ENCODE results near the gene CBFB. TPM values are rescaled to one million over a fixed set of nuclear protein-coding genes. Genes with fewer than 3 reads are reported as not detected.
A peak's percentile ranks its signal among the peaks of the same experiment; 100 is the strongest.

CBFB gene
- total RNA-seq, 1 experiment from 2014 or later, result 76.3 TPM

DNA sequence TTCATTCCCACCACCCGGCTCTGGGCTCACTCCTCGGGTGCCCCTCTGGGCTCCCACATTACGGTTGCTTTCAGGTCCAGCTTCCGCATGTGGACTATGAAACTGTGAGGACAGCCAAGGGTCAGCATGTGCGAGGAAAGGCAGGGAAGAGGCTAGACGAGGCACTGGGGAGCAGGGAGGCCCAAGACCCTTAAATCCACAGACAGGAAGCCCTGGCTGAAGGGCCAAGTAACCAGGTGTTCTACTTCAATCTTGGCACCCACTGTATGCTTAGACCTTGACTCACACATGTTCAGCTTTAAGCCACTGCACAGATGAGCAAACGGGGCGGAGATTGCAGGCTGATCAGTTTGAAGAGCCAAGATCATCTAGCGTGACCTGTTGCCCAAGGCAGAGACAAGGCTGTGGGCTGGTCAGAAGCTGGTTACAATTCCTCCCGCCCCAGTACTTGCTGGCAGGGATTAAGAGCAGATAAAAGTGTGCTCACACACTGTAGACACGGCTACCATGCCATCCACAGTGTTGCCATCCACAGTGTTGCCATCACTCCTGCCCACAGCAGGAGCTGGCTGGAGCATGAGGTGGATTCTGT lies 40.7 kb upstream of the CBFB start, which contains the start of gene CES4A:
Gene CES4A (plus strand): TSS at position 393 of the 592 bp plus-strand sequence. CDS start 184 bp downstream, at position 577.
- Histone ChIP-seq H3T11ph (ENCODE audit: low read length) (no peak within 1 kb of the TSS), H2BK15ac (ENCODE audit: low read depth, low read length) (no peak within 1 kb of the TSS), H2BK12ac (ENCODE audit: insufficient read length, low read depth, low read length) (no peak within 1 kb of the TSS), H3K23ac (ENCODE audit: insufficient read length, low read depth, low read length) (no peak within 1 kb of the TSS), H3K9me3 (ENCODE audit: control insufficient read depth, low read depth, low read length) (no peaks in the 10 kb centered on the region), H4K91ac (ENCODE audit: insufficient read length, low read depth, low read length) (no peak within 1 kb of the TSS), H3K79me2 (ENCODE audit: insufficient read depth, low read length) (no peaks in the 10 kb centered on the region), H2BK120ac (ENCODE audit: low read depth, low read length, poor library complexity, severe bottlenecking) (no peak within 1 kb of the TSS), H2BK5ac (ENCODE audit: insufficient read length, low read length) (no peak within 1 kb of the TSS), H4K20me1 (ENCODE audit: control insufficient read depth, insufficient read depth, insufficient read length) (no peaks in the 10 kb centered on the region), H3K4ac (ENCODE audit: low read depth, low read length) (no peak within 1 kb of the TSS), H2AFZ (ENCODE audit: low read length) (no peak within 1 kb of the TSS), H3K18ac (ENCODE audit: insufficient read length, low read depth, low read length) (no peak within 1 kb of the TSS), H3K14ac (ENCODE audit: insufficient read depth, low read length) (no peak within 1 kb of the TSS), H3K56ac (ENCODE audit: insufficient read length, low read depth, low read length) (no peak within 1 kb of the TSS), H3K27ac (ENCODE audit: insufficient read length, low read depth, low read length) (no peak within 1 kb of the TSS), H4K8ac (replicated peaks; ENCODE audit: insufficient read length, low read depth, low read length) (no peak within 1 kb of the TSS), H3K79me1 (ENCODE audit: insufficient read depth, low read depth, low read length, poor library complexity, severe bottlenecking) (no peaks in the 10 kb centered on the region), H2BK20ac (ENCODE audit: low read depth, low read length, poor library complexity, severe bottlenecking) (no peak within 1 kb of the TSS), H3K9ac (ENCODE audit: extremely low read depth, insufficient read length, low read length) (no peak within 1 kb of the TSS), H3K4me2 (ENCODE audit: insufficient read depth, insufficient read length, low read length) (no peak within 1 kb of the TSS), H3K4me1 (ENCODE audit: insufficient read depth, low read length) (no peaks in the 10 kb centered on the region), H2AK5ac (ENCODE audit: insufficient read length, low read length) (no peak within 1 kb of the TSS), H3K23me2 (ENCODE audit: insufficient read length, low read depth, low read length, poor library complexity, severe bottlenecking) (no peaks in the 10 kb centered on the region), H4K5ac (ENCODE audit: insufficient read length, low read depth, low read length) (no peak within 1 kb of the TSS), H3K27me3 (ENCODE audit: insufficient read depth, low read length) (no peaks in the 10 kb centered on the region)
- peaks cover 11% of the 10 kb centered on the region for H3K27me3 Mint-ChIP-seq (ENCODE audit: low read depth)
- H3K36me3 Mint-ChIP-seq (ENCODE audit: insufficient read depth in 1 of 3, low read depth in 3 of 3), result no peaks in the 10 kb centered on the region
- TF ChIP-seq, protein P1, sequence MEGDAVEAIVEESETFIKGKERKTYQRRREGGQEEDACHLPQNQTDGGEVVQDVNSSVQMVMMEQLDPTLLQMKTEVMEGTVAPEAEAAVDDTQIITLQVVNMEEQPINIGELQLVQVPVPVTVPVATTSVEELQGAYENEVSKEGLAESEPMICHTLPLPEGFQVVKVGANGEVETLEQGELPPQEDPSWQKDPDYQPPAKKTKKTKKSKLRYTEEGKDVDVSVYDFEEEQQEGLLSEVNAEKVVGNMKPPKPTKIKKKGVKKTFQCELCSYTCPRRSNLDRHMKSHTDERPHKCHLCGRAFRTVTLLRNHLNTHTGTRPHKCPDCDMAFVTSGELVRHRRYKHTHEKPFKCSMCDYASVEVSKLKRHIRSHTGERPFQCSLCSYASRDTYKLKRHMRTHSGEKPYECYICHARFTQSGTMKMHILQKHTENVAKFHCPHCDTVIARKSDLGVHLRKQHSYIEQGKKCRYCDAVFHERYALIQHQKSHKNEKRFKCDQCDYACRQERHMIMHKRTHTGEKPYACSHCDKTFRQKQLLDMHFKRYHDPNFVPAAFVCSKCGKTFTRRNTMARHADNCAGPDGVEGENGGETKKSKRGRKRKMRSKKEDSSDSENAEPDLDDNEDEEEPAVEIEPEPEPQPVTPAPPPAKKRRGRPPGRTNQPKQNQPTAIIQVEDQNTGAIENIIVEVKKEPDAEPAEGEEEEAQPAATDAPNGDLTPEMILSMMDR (conservative IDR thresholded peaks at IDR 0.05), result no peak
- H3K27ac Mint-ChIP-seq, result peak within 1 kb of the TSS in 1 of 3 experiments; percentile 13; a peak in 1 of 7 replicates
- no peaks in the 10 kb centered on the region for H3K9me3 Mint-ChIP-seq
- WGBS (ENCODE audit: extremely low coverage, insufficient read length, low lambda C conversion rate), result no CpG with 5 or more reads among the region's 11 CpGs
- DNase-seq, result no peak
- no peak within 1 kb of the TSS for H3K4me3 Mint-ChIP-seq
- H3K4me1 Mint-ChIP-seq, result no peaks in the 10 kb centered on the region
